Measurements from ENCODE around the gene DHRSX.
"Not testable (repeated sequence)": the region's sequence is repeated elsewhere in the genome, so short reads cannot be mapped to it uniquely, and the experiment has no call there.

DHRSX gene

GRCh38 chrX:2423282-2423681 is 77.5 kb downstream of the DHRSX start:
- no peak for DNase-seq

- DNase-seq, result not testable (repeated sequence)
Observed at GRCh38 chrX:2419418-2419817, 81.4 kb downstream of the DHRSX start.

- DNase-seq, result no peak
Observed at GRCh38 chrX:2418000-2418399, 82.8 kb downstream of the DHRSX start.

- DNase-seq, result no peak
Observed at GRCh38 chrX:2416851-2417604, 83.7 kb downstream of the DHRSX start.

GRCh38 chrX:2414384-2414783 is 86.4 kb downstream of the DHRSX start:
- DNase-seq, result no peak

- DNase-seq, result no peak
Observed at GRCh38 chrX:2413969-2414368, 86.8 kb downstream of the DHRSX start.

GRCh38 chrX:2412131-2412530 is 88.6 kb downstream of the DHRSX start:
- no peak for DNase-seq

- DNase-seq, result no peak
Observed at GRCh38 chrX:2410279-2411020, 90.3 kb downstream of the DHRSX start.

- DNase-seq, result no peak
Observed at GRCh38 chrX:2409796-2410195, 91.0 kb downstream of the DHRSX start.

- no peak for DNase-seq
Observed at GRCh38 chrX:2408856-2409255, 91.9 kb downstream of the DHRSX start.

- no peak for DNase-seq
Observed at GRCh38 chrX:2406891-2407518, 93.8 kb downstream of the DHRSX start.

GRCh38 chrX:2404776-2405175 is 96.0 kb downstream of the DHRSX start:
- no peak for DNase-seq

GRCh38 chrX:2402361-2402690 is 98.5 kb downstream of the DHRSX start:
- DNase-seq, result no peak

GRCh38 chrX:2401590-2402360 is 99.0 kb downstream of the DHRSX start:
- no peak for DNase-seq

GRCh38 chrX:2401201-2401589 is 99.6 kb downstream of the DHRSX start:
- no peak for DNase-seq

GRCh38 chrX:2398064-2398656 is 102.6 kb downstream of the DHRSX start:
- DNase-seq, result no peak

- DNase-seq, result no peak
Observed at GRCh38 chrX:2397229-2398063, 103.3 kb downstream of the DHRSX start.

- DNase-seq, result no peak
Observed at GRCh38 chrX:2395261-2395992, 105.3 kb downstream of the DHRSX start.

GRCh38 chrX:2391869-2392606 is 108.7 kb downstream of the DHRSX start:
- no peak for DNase-seq

GRCh38 chrX:2390754-2391153 is 110.0 kb downstream of the DHRSX start:
- no peak for DNase-seq

- DNase-seq, result not testable (repeated sequence)
Observed at GRCh38 chrX:2389731-2390130, 111.0 kb downstream of the DHRSX start.
